Activated naive CD8-positive, alpha-beta T cell treated with anti-CD3 and anti-CD28 coated beads, Interleukin-2, amount 10 ng/mL, durations not matched to agents 7 days and 5 days (primary cell): ENCODE measurements around the gene DUXB. TPM values are rescaled to one million over a fixed set of nuclear protein-coding genes. Genes with fewer than 3 reads are reported as not detected.

ENCODE experiments used
- ATAC-seq: fragments of 150-1000 bp; cut with Tn5 transposase; one replicate; pipeline ENCODE4 v1.10.0; 2021; ENCODE audit warnings: low read depth, moderate library complexity
- POLR2A ChIA-PET: fragments of 350-600 bp; sonication (Branson Sonifier 250); formaldehyde crosslinking; loops from one replicate; lab custom pipeline; 2021; ENCODE audit warnings: antibody characterized with exemption; lab: Charles Lee
- DNase-seq: peaks from one replicate; pipeline ENCODE4 v3.0.0; 2021
- H3K27ac Mint-ChIP-seq: one replicate; pipeline ENCODE4 v1.8.0; 2022; ENCODE audit warnings: mild to moderate bottlenecking, mixed read lengths
- H3K27me3 Mint-ChIP-seq: one replicate; pipeline ENCODE4 v1.8.0; 2022; ENCODE audit warnings: mild to moderate bottlenecking, moderate library complexity, mixed read lengths
- H3K36me3 Mint-ChIP-seq: one replicate; pipeline ENCODE4 v1.8.0; 2021; ENCODE audit warnings: mild to moderate bottlenecking, mixed read lengths
- H3K4me1 Mint-ChIP-seq: one replicate; pipeline ENCODE4 v1.8.0; 2021; ENCODE audit warnings: mixed read lengths
- H3K4me3 Mint-ChIP-seq: one replicate; pipeline ENCODE4 v1.8.0; 2022; ENCODE audit warnings: mild to moderate bottlenecking, moderate library complexity, mixed read lengths
- H3K9me3 Mint-ChIP-seq: one replicate; pipeline ENCODE4 v1.8.0; 2021; ENCODE audit warnings: mixed read lengths
- total RNA-seq, 2 experiments: library from RNA; stranded (reverse); gene quantifications; one replicate each; pipeline ENCODE4 v1.2.3, GENCODE V29; 2021

DUXB gene
- not detected for total RNA-seq

- POLR2A ChIA-PET: no interaction called here
- Mint-ChIP-seq H3K36me3 (no peaks in the 10 kb centered on the region), H3K27ac (no peak within 1 kb of the TSS), H3K4me3 (no peak within 1 kb of the TSS), H3K27me3 (peaks cover 3% of the 10 kb centered on the region), H3K4me1 (no peaks in the 10 kb centered on the region), H3K9me3 (no peaks in the 10 kb centered on the region)
- DNase-seq: no peak
- no peak for ATAC-seq
Observed at GRCh38 chr16:75701361-75701760, at the start of gene DUXB. Gene DUXB, minus strand, starts transcription at chr16:75701461. Its CDS starts 43 bp downstream, at chr16:75701418.

- H3K4me1 Mint-ChIP-seq: no peaks in the 10 kb centered on the region
- H3K4me3 Mint-ChIP-seq: no peak overlapping the region
- ATAC-seq (no peak), DNase-seq (no peak)
- H3K27ac Mint-ChIP-seq: no peak overlapping the region
- POLR2A ChIA-PET: no interaction called here
- H3K27me3 Mint-ChIP-seq: peaks cover 18% of the 10 kb centered on the region
- no peaks in the 10 kb centered on the region for H3K36me3 Mint-ChIP-seq
- H3K9me3 Mint-ChIP-seq: no peaks in the 10 kb centered on the region
Observed at GRCh38 chr16:75750528-75750927, 49.3 kb upstream of the DUXB start.

- peaks cover 2% of the 10 kb centered on the region for H3K36me3 Mint-ChIP-seq
- H3K4me1 Mint-ChIP-seq: no peaks in the 10 kb centered on the region
- H3K27me3 Mint-ChIP-seq: peaks cover 20% of the 10 kb centered on the region
- ATAC-seq (no peak), DNase-seq (no peak)
- H3K27ac Mint-ChIP-seq: no peak overlapping the region
- peaks cover 7% of the 10 kb centered on the region for H3K9me3 Mint-ChIP-seq
- POLR2A ChIA-PET: no interaction called here
- no peak overlapping the region for H3K4me3 Mint-ChIP-seq
Observed at GRCh38 chr16:75746359-75746758, 45.1 kb upstream of the DUXB start.

GRCh38 chr16:75745823-75746222, 44.6 kb upstream of the DUXB start:
- POLR2A ChIA-PET: no interaction called here
- Mint-ChIP-seq H3K9me3 (peaks cover 7% of the 10 kb centered on the region), H3K4me3 (no peak overlapping the region), H3K36me3 (peaks cover 2% of the 10 kb centered on the region), H3K27ac (no peak overlapping the region), H3K4me1 (no peaks in the 10 kb centered on the region), H3K27me3 (peaks cover 20% of the 10 kb centered on the region)
- DNase-seq (no peak), ATAC-seq (no peak)

- H3K27ac Mint-ChIP-seq: no peak overlapping the region
- H3K27me3 Mint-ChIP-seq: peaks cover 20% of the 10 kb centered on the region
- H3K36me3 Mint-ChIP-seq: peaks cover 2% of the 10 kb centered on the region
- DNase-seq (no peak), ATAC-seq (no peak)
- POLR2A ChIA-PET: no interaction called here
- peaks cover 7% of the 10 kb centered on the region for H3K9me3 Mint-ChIP-seq
- H3K4me3 Mint-ChIP-seq: no peak overlapping the region
- no peaks in the 10 kb centered on the region for H3K4me1 Mint-ChIP-seq
Observed at GRCh38 chr16:75745242-75745641, 44.0 kb upstream of the DUXB start.

- Mint-ChIP-seq H3K9me3 (peaks cover 9% of the 10 kb centered on the region), H3K27me3 (peaks cover 6% of the 10 kb centered on the region), H3K4me1 (no peaks in the 10 kb centered on the region), H3K27ac (no peak overlapping the region), H3K36me3 (peaks cover 2% of the 10 kb centered on the region), H3K4me3 (no peak overlapping the region)
- no peak for ATAC-seq
- POLR2A ChIA-PET: no interaction called here
- DNase-seq: no peak
Observed at GRCh38 chr16:75742424-75743047, 41.3 kb upstream of the DUXB start.

GRCh38 chr16:75733305-75734211, 32.3 kb upstream of the DUXB start:
- no peak for DNase-seq
- H3K27ac Mint-ChIP-seq: no peak overlapping the region
- POLR2A ChIA-PET: no interaction called here
- peaks cover 1% of the 10 kb centered on the region for H3K9me3 Mint-ChIP-seq
- H3K4me1 Mint-ChIP-seq: no peaks in the 10 kb centered on the region
- no peaks in the 10 kb centered on the region for H3K27me3 Mint-ChIP-seq
- ATAC-seq: no peak
- H3K4me3 Mint-ChIP-seq: no peak overlapping the region
- no peaks in the 10 kb centered on the region for H3K36me3 Mint-ChIP-seq

GRCh38 chr16:75732871-75733270, 31.6 kb upstream of the DUXB start:
- Mint-ChIP-seq H3K27me3 (no peaks in the 10 kb centered on the region), H3K27ac (no peak overlapping the region), H3K36me3 (no peaks in the 10 kb centered on the region), H3K4me3 (no peak overlapping the region), H3K4me1 (no peaks in the 10 kb centered on the region), H3K9me3 (peaks cover 1% of the 10 kb centered on the region)
- POLR2A ChIA-PET: no interaction called here
- ATAC-seq: no peak
- DNase-seq: no peak

- ATAC-seq (no peak), DNase-seq (no peak)
- Mint-ChIP-seq H3K27me3 (peaks cover 1% of the 10 kb centered on the region), H3K36me3 (no peaks in the 10 kb centered on the region), H3K4me3 (no peak overlapping the region), H3K9me3 (no peaks in the 10 kb centered on the region), H3K27ac (no peak overlapping the region), H3K4me1 (no peaks in the 10 kb centered on the region)
- POLR2A ChIA-PET: no interaction called here
Observed at GRCh38 chr16:75727221-75727620, 26.0 kb upstream of the DUXB start.

GRCh38 chr16:75726390-75726789, 25.1 kb upstream of the DUXB start, which contains the start of gene CPHXL:
Gene CPHXL, minus strand, starts transcription at chr16:75726490. Its CDS starts 48 bp downstream, at chr16:75726442.
- POLR2A ChIA-PET: no interaction called here
- H3K4me3 Mint-ChIP-seq: no peak within 1 kb of the TSS
- no peak within 1 kb of the TSS for H3K27ac Mint-ChIP-seq
- no peaks in the 10 kb centered on the region for H3K36me3 Mint-ChIP-seq
- DNase-seq (no peak), ATAC-seq (no peak)
- no peaks in the 10 kb centered on the region for H3K9me3 Mint-ChIP-seq
- no peaks in the 10 kb centered on the region for H3K4me1 Mint-ChIP-seq
- peaks cover 2% of the 10 kb centered on the region for H3K27me3 Mint-ChIP-seq

GRCh38 chr16:75718452-75718851, 17.2 kb upstream of the DUXB start:
- no peaks in the 10 kb centered on the region for H3K36me3 Mint-ChIP-seq
- ATAC-seq (no peak), DNase-seq (no peak)
- peaks cover 2% of the 10 kb centered on the region for H3K9me3 Mint-ChIP-seq
- no peak overlapping the region for H3K4me3 Mint-ChIP-seq
- H3K4me1 Mint-ChIP-seq: no peaks in the 10 kb centered on the region
- peaks cover 2% of the 10 kb centered on the region for H3K27me3 Mint-ChIP-seq
- no peak overlapping the region for H3K27ac Mint-ChIP-seq
- POLR2A ChIA-PET: no interaction called here

- H3K36me3 Mint-ChIP-seq: no peaks in the 10 kb centered on the region
- no peak overlapping the region for H3K4me3 Mint-ChIP-seq
- no peak overlapping the region for H3K27ac Mint-ChIP-seq
- H3K4me1 Mint-ChIP-seq: no peaks in the 10 kb centered on the region
- ATAC-seq (no peak), DNase-seq (no peak)
- POLR2A ChIA-PET: no interaction called here
- H3K9me3 Mint-ChIP-seq: peaks cover 9% of the 10 kb centered on the region
- no peaks in the 10 kb centered on the region for H3K27me3 Mint-ChIP-seq
Observed at GRCh38 chr16:75714661-75715060, 13.4 kb upstream of the DUXB start.

- DNase-seq (no peak), ATAC-seq (no peak)
- H3K27ac Mint-ChIP-seq: no peak overlapping the region
- H3K27me3 Mint-ChIP-seq: no peaks in the 10 kb centered on the region
- POLR2A ChIA-PET: no interaction called here
- H3K9me3 Mint-ChIP-seq: peaks cover 9% of the 10 kb centered on the region
- no peak overlapping the region for H3K4me3 Mint-ChIP-seq
- H3K36me3 Mint-ChIP-seq: no peaks in the 10 kb centered on the region
- H3K4me1 Mint-ChIP-seq: no peaks in the 10 kb centered on the region
Observed at GRCh38 chr16:75710344-75710743, 9.1 kb upstream of the DUXB start.

GRCh38 chr16:75703306-75703705, 2.0 kb upstream of the DUXB start:
- POLR2A ChIA-PET: no interaction called here
- Mint-ChIP-seq H3K27ac (no peak overlapping the region), H3K4me3 (no peak overlapping the region), H3K4me1 (no peaks in the 10 kb centered on the region), H3K27me3 (peaks cover 3% of the 10 kb centered on the region), H3K36me3 (no peaks in the 10 kb centered on the region), H3K9me3 (no peaks in the 10 kb centered on the region)
- ATAC-seq (no peak), DNase-seq (no peak)
